LNCAP (cell line): ENCODE results near the gene ANKRD13B.
A peak's percentile ranks its signal among the peaks of the same experiment; 100 is the strongest.

Source experiments
- CTCF ChIP-seq: fragments of 450-650 bp; IDR thresholded peaks from 2 replicates; pipeline ENCODE4 v1.5.1; 2017; ENCODE audit warnings: mild to moderate bottlenecking

ANKRD13B gene

GRCh38 chr17:29575511-29576213 lies 17.3 kb upstream of the ANKRD13B start:
- no peak for TF ChIP-seq CTCF

- TF ChIP-seq CTCF = no peak
Measured at GRCh38 chr17:29576214-29577000, 16.5 kb upstream of the ANKRD13B start.

GRCh38 chr17:29577001-29577370 lies 15.9 kb upstream of the ANKRD13B start:
- no peak for TF ChIP-seq CTCF

GRCh38 chr17:29577385-29578211 lies 15.3 kb upstream of the ANKRD13B start:
- no peak for TF ChIP-seq CTCF

GRCh38 chr17:29578626-29579485 lies 14.1 kb upstream of the ANKRD13B start:
- TF ChIP-seq CTCF = no peak

GRCh38 chr17:29579866-29580771 lies 12.8 kb upstream of the ANKRD13B start:
- peak; percentile 90 for TF ChIP-seq CTCF
